ENCODE data around the gene TADA2B. TPM values are rescaled to one million over a fixed set of nuclear protein-coding genes. Genes with fewer than 3 reads are reported as not detected.

Gene TADA2B
- total and polyA plus RNA-seq, 10 of the 15 experiments (the other 5 are each of a cell fraction or from before 2014, with no cell fraction given) = 0.66 to 12.0 (median 5.6) TPM

DNA sequence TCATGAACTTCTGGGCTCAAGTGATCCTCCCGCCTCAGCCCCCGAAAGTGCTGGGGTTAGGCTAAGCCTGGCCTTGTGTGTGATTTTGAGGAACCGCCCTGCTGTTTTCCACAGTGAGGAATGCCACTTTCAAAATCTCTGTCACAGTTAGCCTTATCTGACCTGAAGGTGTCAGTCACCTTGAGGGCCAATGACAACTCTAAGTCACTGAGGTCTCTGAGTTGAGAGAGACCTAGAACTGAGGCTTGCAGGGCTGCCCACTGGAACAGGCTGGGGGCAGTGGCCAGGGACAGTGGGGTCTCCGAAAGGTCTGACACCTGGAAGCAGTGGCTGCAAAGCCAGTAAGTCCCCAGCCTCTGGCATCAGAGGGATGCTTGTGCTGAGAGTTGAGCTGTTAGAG is 6.1 kb downstream of the TADA2B start:
- SMC1A ChIA-PET (ENCODE audit: uncharacterized antibody, unreplicated experiment) = interaction anchor here (2.0 kb wide), 1 partner anchor 19 kb away, joined by 5 read pairs; the partner anchor contains the start of gene GRPEL1
- no peak overlapping the region for H3K4me2 ChIP-seq (ENCODE audit: control insufficient read depth, insufficient read depth)
- TF ChIP-seq KDM1A (IDR thresholded peaks at IDR 0.05; ENCODE audit: borderline replicate concordance) (no peak), SRF (IDR thresholded peaks at IDR 0.05; ENCODE audit: low read depth in 2 of 2, low read length in 2 of 2) (no peak), CREM (IDR thresholded peaks at IDR 0.05; ENCODE audit: low read depth) (no peak), REST (IDR thresholded peaks at IDR 0.05; ENCODE audit: low read depth, low read length) (no peak), HDAC2 (IDR thresholded peaks at IDR 0.05) (no peak)
- TF ChIP-seq, protein P1, sequence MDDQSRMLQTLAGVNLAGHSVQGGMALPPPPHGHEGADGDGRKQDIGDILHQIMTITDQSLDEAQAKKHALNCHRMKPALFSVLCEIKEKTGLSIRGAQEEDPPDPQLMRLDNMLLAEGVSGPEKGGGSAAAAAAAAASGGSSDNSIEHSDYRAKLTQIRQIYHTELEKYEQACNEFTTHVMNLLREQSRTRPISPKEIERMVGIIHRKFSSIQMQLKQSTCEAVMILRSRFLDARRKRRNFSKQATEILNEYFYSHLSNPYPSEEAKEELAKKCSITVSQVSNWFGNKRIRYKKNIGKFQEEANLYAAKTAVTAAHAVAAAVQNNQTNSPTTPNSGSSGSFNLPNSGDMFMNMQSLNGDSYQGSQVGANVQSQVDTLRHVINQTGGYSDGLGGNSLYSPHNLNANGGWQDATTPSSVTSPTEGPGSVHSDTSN (IDR thresholded peaks at IDR 0.05; ENCODE audit: insufficient replicate concordance, low read depth, low read length) = no peak
- POLR2A ChIA-PET = interaction anchor here (1.1 kb wide), 1 partner anchor 18 kb away, joined by 3 read pairs; the partner anchor contains the start of gene GRPEL1
- peaks cover 41% of the 10 kb centered on the region for H3K79me2 ChIP-seq (ENCODE audit: control insufficient read depth, insufficient read depth, low read length)
- DNase-seq (ENCODE audit: low read depth, low spot score) (no peak), ATAC-seq (no peak), FAIRE-seq (no peak)
- BruUV-seq (replicated peaks) = no TSS peak
- H3K36me3 ChIP-seq (ENCODE audit: control insufficient read depth in 2 of 2, insufficient read depth in 2 of 2, low read length in 1 of 2) = peaks cover 4 to 7% of the 10 kb centered on the region in 2 experiments; a peak in 3 of 4 replicates
- H3K27me3 ChIP-seq (replicated peaks in 1 of 2; ENCODE audit: control insufficient read depth in 2 of 2, insufficient read depth in 2 of 2, low read length in 1 of 2) = no peaks in the 10 kb centered on the region
- H3K4me1 ChIP-seq (ENCODE audit: control insufficient read depth, insufficient read depth, low read length) = peaks cover 23% of the 10 kb centered on the region
- WGBS (ENCODE audit: insufficient coverage, insufficient replicate concordance, low lambda C conversion rate, missing lambda C conversion rate) = 87% methylated on average over 4 of the region's 4 CpGs
- in situ Hi-C loops (cut with MboI) (no loop called here), intact Hi-C loops (cut with micrococcal nuclease; ENCODE audit: unreplicated experiment) (loop anchor here (5.0 kb wide), 1 partner anchor 142 kb away; the partner anchor contains the start of gene TBC1D14)
- H3K27ac ChIP-seq (ENCODE audit: control insufficient read depth, insufficient read depth) = no peak overlapping the region
- peaks cover 10% of the 10 kb centered on the region; the same call in 1 of the 2 replicates for H4K20me1 ChIP-seq (ENCODE audit: control insufficient read depth, insufficient read depth)
- no peak overlapping the region for H2AFZ ChIP-seq (ENCODE audit: control insufficient read depth, low read depth, low read length)
- no peak overlapping the region for H3K9ac ChIP-seq (ENCODE audit: control insufficient read depth, insufficient read depth, low read length)
- CTCF ChIA-PET = no interaction called here
- H3K9me3 ChIP-seq (replicated peaks; ENCODE audit: control insufficient read depth, insufficient read depth, low read length) = no peaks in the 10 kb centered on the region
- RAD21 ChIA-PET (ENCODE audit: unreplicated experiment) = no interaction called here
- H3K4me3 ChIP-seq = no peak overlapping the region

Data from GM12878 (cell line).